Nephron (organoid): ENCODE measurements around the gene ATF5.
A peak's percentile ranks its signal among the peaks of the same experiment; 100 is the strongest.

Experiments
- H3K27ac Mint-ChIP-seq, 3 experiments: 2 replicates each; pipeline ENCODE4 v1.8.0; 2020; ENCODE audit warnings: mixed read lengths in 3 of 3, mild to moderate bottlenecking in 2 of 3, moderate library complexity in 1 of 3
- H3K27me3 Mint-ChIP-seq: 2 replicates; pipeline ENCODE4 v1.8.0; 2021; ENCODE audit warnings: low read depth, mild to moderate bottlenecking, moderate library complexity, mixed read lengths
- H3K36me3 Mint-ChIP-seq: 2 replicates; pipeline ENCODE4 v1.8.0; 2020; ENCODE audit warnings: low read depth, mixed read lengths
- H3K4me1 Mint-ChIP-seq: 2 replicates; pipeline ENCODE4 v1.8.0; 2020; ENCODE audit warnings: mixed read lengths
- H3K4me3 Mint-ChIP-seq, 3 experiments: 2 replicates each; pipeline ENCODE4 v1.8.0; 2020; ENCODE audit warnings: mild to moderate bottlenecking in 3 of 3, mixed read lengths in 3 of 3, moderate library complexity in 2 of 3
- H3K9me3 Mint-ChIP-seq: 2 replicates; pipeline ENCODE4 v1.8.0; 2020; ENCODE audit warnings: mixed read lengths
- TF ChIP-seq, protein P1 (sequence below), 3 experiments: fragments of 200-600 bp; sonication (generic); IDR thresholded peaks; one replicate each; pipeline ENCODE4 v1.5.0; 2021; ENCODE audit warnings: antibody characterized with exemption in 3 of 3; ENCODE audit not compliant: unreplicated experiment in 3 of 3

ATF5 gene

DNA sequence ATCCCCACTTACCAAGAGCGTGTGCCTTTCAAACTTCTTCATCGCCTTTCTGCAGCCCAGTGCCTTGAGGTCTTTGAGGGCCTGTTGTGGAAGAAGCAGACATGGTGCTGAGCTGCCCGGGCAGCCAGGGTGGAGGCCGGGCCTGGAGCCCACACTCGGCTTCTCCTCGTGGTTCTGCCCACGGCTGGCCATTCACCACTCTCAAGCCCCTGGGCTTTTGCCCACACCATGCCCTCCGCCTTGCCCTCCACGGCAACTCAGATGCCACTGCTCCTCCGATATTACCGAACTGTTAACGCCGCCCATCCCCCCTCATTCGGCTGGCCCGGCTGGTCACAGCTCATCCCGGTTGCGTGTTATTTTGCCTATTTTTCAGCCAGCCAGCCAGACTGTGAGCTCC is 37.6 kb upstream of the ATF5 start:
- Mint-ChIP-seq H3K27ac (no peak overlapping the region), H3K9me3 (no peaks in the 10 kb centered on the region), H3K27me3 (peaks cover 29% of the 10 kb centered on the region), H3K4me1 (peaks cover 3% of the 10 kb centered on the region), H3K36me3 (peaks cover 2% of the 10 kb centered on the region), H3K4me3 (peak overlapping the region in 1 of 3 experiments; percentile 53)
- TF ChIP-seq, protein P1, sequence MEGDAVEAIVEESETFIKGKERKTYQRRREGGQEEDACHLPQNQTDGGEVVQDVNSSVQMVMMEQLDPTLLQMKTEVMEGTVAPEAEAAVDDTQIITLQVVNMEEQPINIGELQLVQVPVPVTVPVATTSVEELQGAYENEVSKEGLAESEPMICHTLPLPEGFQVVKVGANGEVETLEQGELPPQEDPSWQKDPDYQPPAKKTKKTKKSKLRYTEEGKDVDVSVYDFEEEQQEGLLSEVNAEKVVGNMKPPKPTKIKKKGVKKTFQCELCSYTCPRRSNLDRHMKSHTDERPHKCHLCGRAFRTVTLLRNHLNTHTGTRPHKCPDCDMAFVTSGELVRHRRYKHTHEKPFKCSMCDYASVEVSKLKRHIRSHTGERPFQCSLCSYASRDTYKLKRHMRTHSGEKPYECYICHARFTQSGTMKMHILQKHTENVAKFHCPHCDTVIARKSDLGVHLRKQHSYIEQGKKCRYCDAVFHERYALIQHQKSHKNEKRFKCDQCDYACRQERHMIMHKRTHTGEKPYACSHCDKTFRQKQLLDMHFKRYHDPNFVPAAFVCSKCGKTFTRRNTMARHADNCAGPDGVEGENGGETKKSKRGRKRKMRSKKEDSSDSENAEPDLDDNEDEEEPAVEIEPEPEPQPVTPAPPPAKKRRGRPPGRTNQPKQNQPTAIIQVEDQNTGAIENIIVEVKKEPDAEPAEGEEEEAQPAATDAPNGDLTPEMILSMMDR (IDR thresholded peaks at IDR 0.05; ENCODE audit: unreplicated experiment in 3 of 3), result no peak

DNA sequence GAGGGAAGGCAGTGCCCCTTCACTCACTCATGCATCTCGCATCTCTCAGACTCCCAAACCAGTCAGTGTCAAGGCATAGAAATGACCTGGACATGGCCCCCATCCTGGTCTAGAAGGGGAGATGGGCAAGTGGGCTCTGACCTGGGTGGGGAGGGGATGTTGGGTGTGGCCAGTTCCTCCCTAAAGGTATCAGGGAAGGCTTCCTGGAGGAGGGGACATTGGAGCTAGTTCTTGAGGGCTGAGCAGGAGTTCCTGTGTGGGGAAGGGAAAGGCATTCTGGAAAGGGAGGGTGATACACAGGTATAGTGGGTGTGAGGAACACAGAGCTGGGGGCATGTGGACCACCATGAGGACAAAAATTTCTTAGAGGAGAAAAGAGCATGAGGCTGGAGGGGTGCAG is 36.3 kb upstream of the ATF5 start:
- H3K9me3 Mint-ChIP-seq, result no peaks in the 10 kb centered on the region
- no peak overlapping the region for H3K4me3 Mint-ChIP-seq
- TF ChIP-seq, protein P1 (IDR thresholded peaks at IDR 0.05; ENCODE audit: unreplicated experiment in 3 of 3), result no peak
- H3K27me3 Mint-ChIP-seq, result peaks cover 31% of the 10 kb centered on the region
- no peaks in the 10 kb centered on the region for H3K36me3 Mint-ChIP-seq
- peaks cover 15% of the 10 kb centered on the region for H3K4me1 Mint-ChIP-seq
- no peak overlapping the region for H3K27ac Mint-ChIP-seq

DNA sequence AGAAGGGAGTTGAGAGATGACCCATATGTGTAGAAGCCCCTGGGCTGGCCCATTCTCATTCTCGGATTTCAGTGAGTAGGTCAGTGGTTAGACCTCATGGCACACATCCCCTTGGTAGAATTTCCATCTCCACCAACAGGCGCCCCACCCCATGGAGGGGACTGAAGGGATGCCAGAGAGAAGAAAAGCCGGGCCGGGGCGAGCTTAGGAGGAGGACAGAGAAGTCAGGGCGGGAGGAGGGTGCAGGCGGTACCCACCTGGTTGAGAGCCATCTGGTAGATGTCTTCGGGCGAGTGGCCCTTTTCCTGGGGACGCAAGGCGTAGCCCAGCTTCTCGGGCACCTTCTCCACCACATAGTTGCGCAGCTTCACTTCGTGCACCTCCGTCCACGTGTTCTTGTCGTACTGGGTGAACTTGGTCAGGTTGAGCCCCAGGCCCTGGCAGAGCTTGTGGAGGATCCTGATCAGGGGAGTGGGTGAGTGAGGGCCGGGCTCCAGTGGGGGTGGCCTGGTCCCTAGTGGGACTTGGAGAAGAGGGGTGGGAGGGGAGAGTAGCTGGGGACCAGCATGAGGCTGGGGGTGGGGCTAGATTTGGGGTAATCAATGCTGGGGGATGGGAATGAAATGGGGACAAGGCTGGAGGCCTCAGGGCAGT is 34.9 kb upstream of the ATF5 start:
- TF ChIP-seq, protein P1 (IDR thresholded peaks at IDR 0.05; ENCODE audit: unreplicated experiment in 3 of 3), result no peak
- Mint-ChIP-seq H3K9me3 (no peaks in the 10 kb centered on the region), H3K27me3 (peaks cover 31% of the 10 kb centered on the region), H3K27ac (no peak overlapping the region), H3K4me3 (no peak overlapping the region), H3K36me3 (no peaks in the 10 kb centered on the region), H3K4me1 (peaks cover 17% of the 10 kb centered on the region)

DNA sequence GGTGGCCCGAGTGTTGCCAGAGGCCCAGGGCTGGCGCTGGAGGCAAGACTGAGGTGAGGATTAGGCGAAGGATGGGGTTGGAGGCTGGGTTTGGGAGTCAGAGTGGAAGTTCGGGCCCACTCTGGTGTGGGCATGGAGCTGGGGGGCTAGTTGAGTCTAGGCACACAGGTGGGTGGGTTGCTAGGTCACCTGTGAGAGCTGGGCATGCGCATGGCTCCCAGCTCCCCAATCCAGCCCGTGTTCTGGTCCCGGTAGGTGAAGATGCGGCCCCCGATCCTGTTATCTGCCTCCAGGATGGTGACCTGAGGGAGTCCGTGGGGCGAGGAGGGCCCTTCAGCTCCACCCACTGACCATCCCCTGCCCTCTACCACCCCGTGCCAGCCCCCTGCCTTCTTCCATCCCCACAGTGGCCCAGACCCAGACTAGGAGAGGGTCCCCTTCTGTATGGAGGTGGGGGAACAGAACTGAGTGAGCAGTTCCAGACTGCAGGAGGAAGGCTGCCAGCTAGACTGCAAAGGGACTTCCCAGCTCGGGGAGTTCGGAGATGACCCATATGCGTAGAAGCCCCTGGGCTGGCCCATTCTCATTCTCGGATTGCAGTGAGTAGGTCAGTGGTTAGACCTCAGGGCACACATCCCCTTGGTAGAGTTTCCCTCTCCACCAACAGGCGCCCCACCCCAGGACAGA is 34.0 kb upstream of the ATF5 start:
- Mint-ChIP-seq H3K4me3 (no peak overlapping the region), H3K4me1 (peaks cover 17% of the 10 kb centered on the region), H3K27ac (no peak overlapping the region), H3K36me3 (no peaks in the 10 kb centered on the region), H3K27me3 (peaks cover 31% of the 10 kb centered on the region), H3K9me3 (no peaks in the 10 kb centered on the region)
- TF ChIP-seq, protein P1 (IDR thresholded peaks at IDR 0.05; ENCODE audit: unreplicated experiment in 3 of 3), result no peak

DNA sequence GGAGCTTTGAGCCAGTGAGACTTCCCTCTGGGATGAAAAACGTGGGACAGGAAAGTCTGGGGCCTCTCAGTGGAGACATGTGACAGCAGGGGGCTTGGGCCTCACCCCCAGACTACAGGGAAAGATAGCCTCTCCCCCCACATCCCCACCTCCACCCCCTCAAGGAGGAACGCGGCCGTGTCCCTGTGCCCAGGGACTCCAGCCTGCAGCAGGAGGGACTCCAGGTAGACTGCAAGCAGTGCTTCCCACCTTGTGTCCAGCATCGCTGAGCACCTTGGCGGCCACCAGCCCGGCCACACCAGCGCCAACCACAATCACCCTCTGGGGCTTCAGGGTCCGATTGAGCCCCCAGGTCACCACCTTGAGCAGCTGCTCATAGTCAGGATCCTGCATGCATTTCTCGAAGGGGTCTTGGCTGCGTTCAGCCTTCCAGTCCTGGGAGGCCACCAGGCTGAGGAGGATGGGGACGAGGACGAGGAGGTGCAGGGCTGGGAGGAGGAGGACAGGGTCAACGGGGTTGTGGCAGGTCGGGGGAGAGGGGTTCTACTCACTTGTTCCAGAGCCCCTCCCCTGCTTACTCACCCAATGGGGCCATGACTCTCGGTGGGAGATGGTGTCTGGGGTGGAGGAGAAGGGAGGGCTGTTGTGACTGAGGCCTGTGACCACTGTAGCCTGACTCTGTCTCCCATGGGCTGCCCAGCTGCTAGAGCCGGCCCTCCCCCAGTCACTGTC is 33.3 kb upstream of the ATF5 start:
- H3K27ac Mint-ChIP-seq, result peak overlapping the region in 1 of 3 experiments; percentile 89
- no peak overlapping the region for H3K4me3 Mint-ChIP-seq
- H3K27me3 Mint-ChIP-seq, result peaks cover 26% of the 10 kb centered on the region
- TF ChIP-seq, protein P1 (IDR thresholded peaks at IDR 0.05; ENCODE audit: unreplicated experiment in 3 of 3), result no peak
- peaks cover 17% of the 10 kb centered on the region for H3K4me1 Mint-ChIP-seq
- no peaks in the 10 kb centered on the region for H3K36me3 Mint-ChIP-seq
- no peaks in the 10 kb centered on the region for H3K9me3 Mint-ChIP-seq
